ENCODE data around the gene ZSWIM5. TPM values are rescaled to one million over a fixed set of nuclear protein-coding genes. Genes with fewer than 3 reads are reported as not detected.

ZSWIM5 gene
- total and polyA plus RNA-seq, 9 of the 15 experiments (the other 6 are each of a cell fraction or from before 2014, with no cell fraction given) = under 0.01 to 0.07 (median 0.03) TPM; not detected in 3

DNA sequence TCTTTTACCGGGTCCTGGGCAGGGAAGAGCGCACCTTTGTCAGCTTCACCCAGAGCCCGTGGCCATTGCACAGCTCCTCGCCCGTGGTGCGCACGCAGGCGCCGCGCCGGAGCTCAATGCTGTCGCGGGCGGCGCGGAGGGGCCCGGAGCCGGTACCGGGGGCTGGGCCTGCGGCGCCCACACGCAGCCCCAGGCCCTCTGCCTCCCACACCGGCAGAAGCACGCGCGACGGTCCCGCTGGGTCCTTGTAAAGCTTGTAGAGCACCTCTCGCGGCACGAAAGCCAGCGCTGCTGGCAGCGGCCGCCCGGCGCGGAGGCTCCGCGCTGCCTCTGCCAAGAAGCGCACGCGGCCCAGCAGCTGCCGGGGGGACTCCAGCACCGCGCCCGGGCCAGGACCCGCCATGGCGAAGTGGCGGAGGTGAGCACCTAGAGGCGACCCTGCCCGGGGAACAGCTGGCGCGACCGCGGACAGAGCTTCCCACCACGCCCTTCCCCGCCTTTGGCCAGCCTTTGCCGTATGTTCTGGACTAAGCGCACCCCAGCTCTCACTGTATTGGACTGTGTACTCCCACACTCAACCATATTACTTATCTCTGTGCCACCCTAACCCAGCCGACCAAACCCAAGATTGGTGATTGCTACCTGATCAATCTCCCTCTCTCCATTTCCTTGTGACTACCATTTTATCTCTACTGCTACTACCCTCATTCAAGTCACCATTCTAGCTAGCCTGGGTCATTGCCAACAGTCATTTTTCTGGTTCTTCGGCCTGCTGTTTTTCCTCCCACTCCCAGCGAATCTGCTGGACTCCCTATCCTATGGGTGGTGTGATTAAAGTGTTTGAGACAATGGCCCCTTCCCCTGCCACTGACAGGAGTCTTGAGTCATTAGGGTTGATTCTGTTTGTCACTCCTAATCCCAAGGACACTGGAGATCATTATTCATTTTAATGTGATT is 195.3 kb downstream of the ZSWIM5 start, which contains the start of gene HECTD3 (continued):
- TF ChIP-seq ARID3B (CRISPR knock-in tag; IDR thresholded peaks at IDR 0.05; ENCODE audit: borderline replicate concordance) (0 out of 2 replicates have a peak, but pooled peaks have one; percentile 40), KHSRP (IDR thresholded peaks at IDR 0.05) (no peak), SPI1 (IDR thresholded peaks at IDR 0.05; ENCODE audit: borderline replicate concordance, low read depth, low read length) (no peak), ZNF695 (CRISPR knock-in tag; IDR thresholded peaks at IDR 0.05) (no peak), PCBP2 (IDR thresholded peaks at IDR 0.05; ENCODE audit: low read depth, low read length, poor library complexity, severe bottlenecking) (no peak), MTA3 (IDR thresholded peaks at IDR 0.05; ENCODE audit: borderline replicate concordance) (peak; percentile 38; the same call in 1 of the 2 replicates), E2F3 (CRISPR knock-in tag; IDR thresholded peaks at IDR 0.05) (no peak), KLF1 (tag; IDR thresholded peaks at IDR 0.05) (peak; percentile 92), NFE2 (IDR thresholded peaks at IDR 0.05; ENCODE audit: low read depth) (no peak), MCM3 (IDR thresholded peaks at IDR 0.05) (no peak), BCLAF1 (IDR thresholded peaks at IDR 0.05; ENCODE audit: borderline replicate concordance in 1 of 2, control insufficient read depth in 1 of 2, low read depth in 2 of 2, low read length in 1 of 2) (no peak), TEAD2 (tag; IDR thresholded peaks at IDR 0.05) (no peak), EWSR1 (IDR thresholded peaks at IDR 0.05; ENCODE audit: borderline replicate concordance, low read depth, partially characterized antibody) (no peak), ZNF311 (CRISPR knock-in tag; IDR thresholded peaks at IDR 0.05) (no peak), FOXA3 (CRISPR knock-in tag; conservative IDR thresholded peaks at IDR 0.05 in 1 of 2, IDR thresholded peaks at IDR 0.05 in 1 of 2) (no peak), ZNF253 (CRISPR knock-in tag; conservative IDR thresholded peaks at IDR 0.05) (no peak), EP300 (IDR thresholded peaks at IDR 0.05; ENCODE audit: low read length) (no peak), ZFP36 (IDR thresholded peaks at IDR 0.05; ENCODE audit: low read depth, low read length, partially characterized antibody) (no peak), BRD4 (IDR thresholded peaks at IDR 0.05) (peak; percentile 82)
- TF ChIP-seq, protein P1, sequence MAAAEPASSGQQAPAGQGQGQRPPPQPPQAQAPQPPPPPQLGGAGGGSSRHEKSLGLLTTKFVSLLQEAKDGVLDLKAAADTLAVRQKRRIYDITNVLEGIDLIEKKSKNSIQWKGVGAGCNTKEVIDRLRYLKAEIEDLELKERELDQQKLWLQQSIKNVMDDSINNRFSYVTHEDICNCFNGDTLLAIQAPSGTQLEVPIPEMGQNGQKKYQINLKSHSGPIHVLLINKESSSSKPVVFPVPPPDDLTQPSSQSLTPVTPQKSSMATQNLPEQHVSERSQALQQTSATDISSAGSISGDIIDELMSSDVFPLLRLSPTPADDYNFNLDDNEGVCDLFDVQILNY (CRISPR knock-in tag; IDR thresholded peaks at IDR 0.05) = no peak
